Neural progenitor cell (in vitro differentiated cells): ENCODE data around the gene CYP11A1.

Experiments used
- CTCF ChIP-seq: fragments of 200-600 bp; sonication (generic); IDR thresholded peaks from 2 replicates; pipeline ENCODE4 v1.5.1; 2017; ENCODE audit warnings: antibody characterized with exemption, mild to moderate bottlenecking
- EZH2 ChIP-seq: fragments of 200-600 bp; sonication (generic); IDR thresholded peaks from 2 replicates; pipeline ENCODE4 v1.6.1; 2017; ENCODE audit warnings: antibody characterized with exemption, mild to moderate bottlenecking, moderate library complexity
- EZH2phosphoT487 ChIP-seq: fragments of 200-600 bp; sonication (generic); IDR thresholded peaks from 2 replicates; pipeline ENCODE4 v1.6.1; 2017; ENCODE audit warnings: antibody characterized with exemption

- no peak for TF ChIP-seq EZH2
- TF ChIP-seq CTCF, result no peak
- no peak for TF ChIP-seq EZH2phosphoT487
These were observed 5.0 kb downstream of the CYP11A1 start for GRCh38 chr15:74362482-74362881.
